ENCODE data around the gene CD109. TPM values are rescaled to one million over a fixed set of nuclear protein-coding genes. Genes with fewer than 3 reads are reported as not detected.
"Not testable (repeated sequence)": the region's sequence is repeated elsewhere in the genome, so short reads cannot be mapped to it uniquely, and the experiment has no call there.

CD109 gene
- total RNA-seq, 1 donor from 2014 or later = 60.2 TPM

GRCh38 chr6:73688351-73688750, 7.7 kb upstream of the CD109 start:
- ATAC-seq = no peak

- no peak for ATAC-seq
These were observed 5.9 kb upstream of the CD109 start for GRCh38 chr6:73690056-73690455.

GRCh38 chr6:73691512-73691911, 4.5 kb upstream of the CD109 start:
- ATAC-seq = no peak

GRCh38 chr6:73694711-73695411, 1.1 kb upstream of the CD109 start:
- peak; percentile 39 for ATAC-seq

- peak; percentile 67 for ATAC-seq
These were observed 1.1 kb downstream of the CD109 start for GRCh38 chr6:73696966-73697655.

GRCh38 chr6:73699676-73700459, 3.9 kb downstream of the CD109 start:
- ATAC-seq = no peak

GRCh38 chr6:73702444-73702843, 6.4 kb downstream of the CD109 start:
- ATAC-seq = peak; percentile 46

GRCh38 chr6:73703466-73703865, 7.5 kb downstream of the CD109 start:
- ATAC-seq = no peak

GRCh38 chr6:73704260-73704659, 8.3 kb downstream of the CD109 start:
- peak; percentile 95 for ATAC-seq

GRCh38 chr6:73704798-73705197, 8.8 kb downstream of the CD109 start:
- ATAC-seq = no peak

- no peak for ATAC-seq
These were observed 11.0 kb downstream of the CD109 start for GRCh38 chr6:73706971-73707370.

- peak; percentile 69 for ATAC-seq
These were observed 14.5 kb downstream of the CD109 start for GRCh38 chr6:73710470-73710869.

- no peak for ATAC-seq
These were observed 14.9 kb downstream of the CD109 start for GRCh38 chr6:73710948-73711347.

GRCh38 chr6:73712535-73713173, 16.7 kb downstream of the CD109 start:
- ATAC-seq = no peak

- ATAC-seq = peak; percentile 47
These were observed 17.6 kb downstream of the CD109 start for GRCh38 chr6:73713426-73714147.

- ATAC-seq = peak; percentile 88
These were observed 19.1 kb downstream of the CD109 start for GRCh38 chr6:73715111-73715508.

- ATAC-seq = no peak
These were observed 23.0 kb downstream of the CD109 start for GRCh38 chr6:73719046-73719445.

- ATAC-seq = no peak
These were observed 26.5 kb downstream of the CD109 start for GRCh38 chr6:73722318-73723060.

- ATAC-seq = not testable (repeated sequence)
These were observed 27.5 kb downstream of the CD109 start for GRCh38 chr6:73723480-73723879.

GRCh38 chr6:73724389-73724788, 28.4 kb downstream of the CD109 start:
- peak; percentile 51 for ATAC-seq

- ATAC-seq = peak; percentile 86
These were observed 29.2 kb downstream of the CD109 start for GRCh38 chr6:73725192-73725591.
